HG03432 (cell line): ENCODE measurements around the gene MED13L.

Experiments used
- ATAC-seq: cut with Tn5 transposase; IDR thresholded peaks from one replicate; pipeline ENCODE4 v1.9.1; 2021; ENCODE audit warnings: mild to moderate bottlenecking, moderate library complexity; ENCODE audit not compliant: unreplicated experiment

The MED13L gene

DNA sequence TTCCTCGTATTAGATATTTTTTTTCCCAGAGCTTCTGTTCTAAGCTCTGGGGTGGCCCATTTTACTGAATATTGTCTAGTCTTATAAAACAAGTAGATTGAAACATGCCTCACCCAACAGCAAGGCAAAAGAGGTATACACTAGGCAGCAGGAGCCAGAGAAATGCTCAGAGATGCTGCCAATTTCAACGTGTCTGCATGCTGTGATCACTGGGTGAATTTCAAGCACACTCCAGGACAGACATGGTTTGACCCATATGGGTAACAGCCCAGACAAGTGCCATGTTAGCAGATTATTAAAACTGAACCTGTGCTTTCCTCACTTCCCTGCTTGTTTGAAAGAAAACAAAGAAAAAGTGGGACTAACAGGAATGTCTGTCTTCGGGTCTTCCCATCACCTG is 321.3 kb downstream of the MED13L start:
- ATAC-seq = no peak

DNA sequence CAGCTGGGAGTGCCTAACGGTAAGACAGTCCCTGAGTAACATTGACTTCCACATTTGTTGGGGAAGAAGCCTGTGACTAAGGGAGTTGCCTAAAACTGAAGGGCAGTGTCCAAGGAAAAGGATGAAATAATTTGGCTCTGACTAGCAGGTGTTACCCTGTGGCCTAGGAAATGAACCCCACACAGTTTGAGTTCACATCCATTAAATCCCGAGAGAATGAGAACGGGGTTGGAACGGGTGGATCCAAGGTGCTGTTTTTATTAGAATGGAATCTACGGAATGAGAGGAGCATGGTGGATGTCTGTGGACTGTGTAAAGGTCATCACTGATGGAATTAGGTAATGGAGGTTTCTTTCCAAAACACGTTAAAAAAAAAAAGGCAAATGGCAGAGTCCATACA is 324.0 kb downstream of the MED13L start:
- no peak for ATAC-seq

DNA sequence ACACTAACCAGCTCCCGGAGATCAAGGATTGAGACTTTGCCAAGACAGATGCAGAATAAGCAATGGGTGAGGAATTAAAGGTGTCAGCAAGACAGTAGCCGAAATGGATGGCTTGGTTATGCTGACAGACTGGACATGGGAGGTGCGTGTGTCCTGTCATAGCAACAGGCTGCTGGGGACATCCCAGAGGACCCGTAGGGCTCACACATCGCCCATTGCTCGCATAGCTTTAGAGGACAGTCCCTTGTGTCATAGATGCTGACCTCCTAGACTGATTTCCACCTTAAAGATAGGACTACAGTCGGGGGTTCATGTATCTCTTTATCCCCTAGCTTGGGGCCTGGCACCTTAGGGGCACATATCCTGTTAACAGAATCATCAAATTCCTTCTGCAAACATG is 324.5 kb downstream of the MED13L start:
- ATAC-seq = no peak

- ATAC-seq = no peak
Observed at GRCh38 chr12:115950959-115951358, 326.5 kb downstream of the MED13L start.

DNA sequence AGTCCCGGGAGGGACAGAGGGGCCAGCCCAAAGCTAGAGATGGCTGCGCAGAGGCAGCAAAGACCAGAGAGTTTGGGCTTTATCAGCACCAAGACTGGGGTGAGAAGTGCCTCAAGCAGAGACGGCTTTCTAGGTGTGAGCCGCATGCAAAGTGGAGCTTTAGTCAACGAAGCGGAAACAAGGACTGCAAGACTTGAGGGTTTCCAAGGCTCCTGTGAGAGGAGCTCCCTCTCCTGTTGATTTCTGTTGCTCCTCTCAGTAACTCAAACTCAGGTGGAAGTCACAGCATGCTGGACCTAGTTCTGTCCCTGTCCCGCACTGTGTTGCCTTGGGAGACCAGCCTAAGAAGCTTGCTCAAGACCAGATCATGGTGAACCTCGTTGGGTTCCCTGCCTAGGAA is 327.8 kb downstream of the MED13L start:
- ATAC-seq = no peak

GRCh38 chr12:115947696-115948062 is 329.8 kb downstream of the MED13L start:
- no peak for ATAC-seq

GRCh38 chr12:115946867-115947695 is 330.4 kb downstream of the MED13L start:
- ATAC-seq = no peak

- no peak for ATAC-seq
Observed at GRCh38 chr12:115946092-115946491, 331.4 kb downstream of the MED13L start.

DNA sequence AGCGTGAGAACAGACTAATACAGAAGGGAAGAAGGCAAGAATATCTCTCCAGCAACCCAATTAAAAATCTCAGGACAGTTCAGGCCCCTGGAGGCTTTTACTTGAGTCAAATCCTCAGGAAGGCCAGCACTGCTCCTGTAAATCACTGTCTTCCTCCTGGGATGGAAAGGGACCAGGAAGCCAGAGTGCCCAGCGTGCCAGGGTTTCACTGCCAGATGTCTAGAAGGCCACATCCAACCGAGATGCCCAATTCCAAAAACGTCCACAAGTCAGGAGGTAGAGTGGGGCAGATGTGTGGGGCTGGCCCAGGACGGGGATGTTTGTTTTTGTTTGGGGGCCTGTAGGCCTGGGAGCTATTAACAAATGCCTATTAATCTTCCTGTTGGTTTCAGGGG is 332.0 kb downstream of the MED13L start:
- ATAC-seq = no peak

- ATAC-seq = no peak
Observed at GRCh38 chr12:115944837-115945490, 332.5 kb downstream of the MED13L start.

DNA sequence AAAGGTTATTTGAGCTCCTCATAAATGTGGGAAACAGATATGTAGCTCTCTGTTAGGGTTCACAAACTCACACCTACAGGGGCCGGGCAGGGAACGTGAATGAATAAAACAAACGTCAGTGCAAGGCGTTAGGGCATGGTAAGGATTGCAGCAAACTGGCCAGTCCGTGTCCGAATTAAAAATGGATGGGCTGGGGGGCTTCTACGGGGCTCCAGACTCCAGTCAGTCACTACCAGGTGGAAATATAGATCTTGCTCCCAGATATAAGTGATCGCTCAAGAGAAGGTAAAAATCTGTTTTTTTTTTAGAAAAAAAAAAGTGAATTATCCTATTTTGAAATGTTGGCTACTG is 333.1 kb downstream of the MED13L start:
- no peak for ATAC-seq

- ATAC-seq = no peak
Observed at GRCh38 chr12:115943630-115944391, 333.7 kb downstream of the MED13L start.

GRCh38 chr12:115943310-115943629 is 334.2 kb downstream of the MED13L start:
- no peak for ATAC-seq

DNA sequence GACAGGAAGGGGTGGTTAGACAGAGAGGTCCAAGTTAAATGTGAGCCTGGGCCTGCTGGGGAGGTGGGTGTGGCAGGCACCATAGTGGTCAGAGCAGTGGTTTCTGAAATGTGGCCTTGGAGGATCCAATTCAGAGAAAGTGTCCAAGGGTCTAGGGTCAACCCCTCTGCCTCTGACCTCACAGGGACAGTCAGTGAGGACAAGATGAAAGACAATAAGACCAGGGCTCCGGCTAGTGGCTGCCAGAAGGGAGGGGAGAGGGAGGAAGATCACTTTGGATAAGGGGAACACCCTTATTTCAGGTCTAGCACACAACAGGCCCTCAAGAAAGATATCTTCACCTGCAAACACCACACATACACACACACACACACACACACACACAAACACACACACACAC is 335.1 kb downstream of the MED13L start:
- ATAC-seq = no peak

GRCh38 chr12:115941362-115941761 is 336.1 kb downstream of the MED13L start:
- no peak for ATAC-seq

- no peak for ATAC-seq
Observed at GRCh38 chr12:115938794-115939377, 338.6 kb downstream of the MED13L start.

DNA sequence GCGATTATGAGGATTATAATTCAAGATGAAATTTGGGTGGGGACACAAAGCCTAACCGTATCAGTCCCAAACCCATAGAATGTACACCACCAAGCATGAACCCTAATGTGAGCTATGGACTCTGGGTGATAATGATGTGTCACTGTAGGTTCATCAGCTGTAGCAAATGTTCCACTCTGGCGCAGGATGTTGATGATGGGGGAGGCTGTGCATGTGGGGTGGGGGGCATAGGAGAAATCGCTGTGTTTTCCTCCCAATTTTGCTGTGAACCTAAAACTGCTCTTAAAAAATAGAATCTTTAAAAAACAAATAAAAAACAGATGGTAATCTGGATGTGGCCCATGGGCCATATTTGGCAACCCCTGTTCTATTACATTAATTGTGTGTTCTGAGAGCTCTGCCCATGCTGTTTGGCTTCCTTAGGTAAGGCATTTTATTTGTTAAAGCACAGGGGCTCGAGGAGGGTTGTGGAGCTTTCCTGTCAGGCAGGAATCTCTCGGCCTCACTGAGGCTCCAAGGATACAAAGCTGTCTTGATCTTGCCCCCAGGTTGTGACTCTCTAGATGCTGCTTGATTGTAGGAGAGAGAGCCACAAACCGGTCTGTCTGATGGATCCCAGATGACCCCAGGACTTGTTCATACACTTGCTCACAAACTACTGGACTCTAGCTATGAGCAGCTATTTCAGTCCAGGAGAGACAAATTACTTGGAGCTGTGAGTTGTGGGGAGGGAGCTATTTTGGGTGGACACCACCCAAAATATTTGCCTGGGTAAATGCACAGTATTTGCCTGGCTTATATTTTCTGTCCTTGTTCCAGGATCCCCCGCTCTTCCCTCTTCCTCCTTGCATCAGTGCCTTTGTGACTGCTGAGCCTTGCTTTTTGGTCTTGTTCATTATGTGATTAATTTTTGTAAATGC is 340.2 kb downstream of the MED13L start:
- no peak for ATAC-seq

- ATAC-seq = no peak
Observed at GRCh38 chr12:115934877-115935276, 342.6 kb downstream of the MED13L start.

GRCh38 chr12:115934046-115934445 is 343.4 kb downstream of the MED13L start:
- no peak for ATAC-seq

- no peak for ATAC-seq
Observed at GRCh38 chr12:115932066-115932465, 345.4 kb downstream of the MED13L start.

DNA sequence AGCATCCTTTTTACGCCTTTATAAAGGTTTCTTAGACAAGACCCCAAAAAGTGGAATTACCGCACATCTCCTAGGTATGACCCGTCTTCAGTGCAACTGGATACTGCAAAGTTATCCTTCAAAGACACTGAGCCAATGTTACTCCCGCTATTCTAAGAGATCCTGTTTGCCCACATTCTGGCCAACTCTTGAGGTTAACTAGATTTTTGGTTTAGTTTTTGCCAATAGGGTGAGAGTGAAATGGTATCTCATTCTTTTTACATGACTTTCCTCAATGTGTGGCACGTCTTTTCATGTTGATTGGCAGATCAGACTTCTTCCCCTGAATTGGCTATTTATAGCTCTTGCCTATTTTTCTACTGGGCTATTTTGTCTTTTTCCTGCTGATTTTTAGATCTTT is 347.2 kb downstream of the MED13L start:
- no peak for ATAC-seq
